Activated CD4-positive, alpha-beta T cell treated with anti-CD3 and anti-CD28 coated beads, Interleukin-2, Interleukin-6, amounts not matched to agents 100 ng/mL and 50 ng/mL, durations not matched to agents 16 hours and 8 hours (primary cell): ENCODE data around the gene ADGRG4.
A peak's percentile ranks its signal among the peaks of the same experiment; 100 is the strongest.
"Not testable (repeated sequence)": the region's sequence is repeated elsewhere in the genome, so short reads cannot be mapped to it uniquely, and the experiment has no call there.

Experiments used
- DNase-seq: peaks from one replicate; pipeline ENCODE4 v3.0.0-alpha.2; 2020

Gene ADGRG4, protein sequence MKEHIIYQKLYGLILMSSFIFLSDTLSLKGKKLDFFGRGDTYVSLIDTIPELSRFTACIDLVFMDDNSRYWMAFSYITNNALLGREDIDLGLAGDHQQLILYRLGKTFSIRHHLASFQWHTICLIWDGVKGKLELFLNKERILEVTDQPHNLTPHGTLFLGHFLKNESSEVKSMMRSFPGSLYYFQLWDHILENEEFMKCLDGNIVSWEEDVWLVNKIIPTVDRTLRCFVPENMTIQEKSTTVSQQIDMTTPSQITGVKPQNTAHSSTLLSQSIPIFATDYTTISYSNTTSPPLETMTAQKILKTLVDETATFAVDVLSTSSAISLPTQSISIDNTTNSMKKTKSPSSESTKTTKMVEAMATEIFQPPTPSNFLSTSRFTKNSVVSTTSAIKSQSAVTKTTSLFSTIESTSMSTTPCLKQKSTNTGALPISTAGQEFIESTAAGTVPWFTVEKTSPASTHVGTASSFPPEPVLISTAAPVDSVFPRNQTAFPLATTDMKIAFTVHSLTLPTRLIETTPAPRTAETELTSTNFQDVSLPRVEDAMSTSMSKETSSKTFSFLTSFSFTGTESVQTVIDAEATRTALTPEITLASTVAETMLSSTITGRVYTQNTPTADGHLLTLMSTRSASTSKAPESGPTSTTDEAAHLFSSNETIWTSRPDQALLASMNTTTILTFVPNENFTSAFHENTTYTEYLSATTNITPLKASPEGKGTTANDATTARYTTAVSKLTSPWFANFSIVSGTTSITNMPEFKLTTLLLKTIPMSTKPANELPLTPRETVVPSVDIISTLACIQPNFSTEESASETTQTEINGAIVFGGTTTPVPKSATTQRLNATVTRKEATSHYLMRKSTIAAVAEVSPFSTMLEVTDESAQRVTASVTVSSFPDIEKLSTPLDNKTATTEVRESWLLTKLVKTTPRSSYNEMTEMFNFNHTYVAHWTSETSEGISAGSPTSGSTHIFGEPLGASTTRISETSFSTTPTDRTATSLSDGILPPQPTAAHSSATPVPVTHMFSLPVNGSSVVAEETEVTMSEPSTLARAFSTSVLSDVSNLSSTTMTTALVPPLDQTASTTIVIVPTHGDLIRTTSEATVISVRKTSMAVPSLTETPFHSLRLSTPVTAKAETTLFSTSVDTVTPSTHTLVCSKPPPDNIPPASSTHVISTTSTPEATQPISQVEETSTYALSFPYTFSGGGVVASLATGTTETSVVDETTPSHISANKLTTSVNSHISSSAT (N-terminal part only)

DNA sequence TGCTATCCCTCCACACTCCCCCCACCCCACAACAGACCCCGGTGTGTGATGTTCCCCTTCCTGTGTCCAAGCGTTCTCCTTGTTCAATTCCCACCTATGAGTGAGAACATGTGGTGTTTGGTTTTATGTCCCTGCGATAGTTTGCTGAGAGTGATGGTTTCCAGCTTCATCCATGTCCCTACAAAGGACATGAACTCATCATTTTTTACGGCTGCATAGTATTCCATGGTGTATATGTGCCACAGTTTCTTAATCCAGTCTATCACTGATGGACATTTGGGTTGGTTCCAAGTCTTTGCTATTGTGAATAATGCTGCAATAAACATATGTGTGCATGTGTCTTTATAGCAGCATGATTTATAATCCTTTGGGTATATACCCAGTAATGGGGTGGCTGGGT is at the start of gene ADGRG4:
TSS of gene ADGRG4 (plus strand) at position 243 of the 400 bp plus-strand sequence. CDS start 7,815 bp downstream, outside the sequence.
- DNase-seq: not testable (repeated sequence)

GRCh38 chrX:136251041-136251991 is 49.4 kb upstream of the ADGRG4 start, which contains the start of gene MAP7D3:
MAP7D3 (minus strand) TSS chrX:136251400; CDS start chrX:136251358, 42 bp downstream.
- peak; percentile 71 for DNase-seq

- DNase-seq: no peak
Measured at GRCh38 chrX:136255541-136255940, 45.2 kb upstream of the ADGRG4 start.

DNA sequence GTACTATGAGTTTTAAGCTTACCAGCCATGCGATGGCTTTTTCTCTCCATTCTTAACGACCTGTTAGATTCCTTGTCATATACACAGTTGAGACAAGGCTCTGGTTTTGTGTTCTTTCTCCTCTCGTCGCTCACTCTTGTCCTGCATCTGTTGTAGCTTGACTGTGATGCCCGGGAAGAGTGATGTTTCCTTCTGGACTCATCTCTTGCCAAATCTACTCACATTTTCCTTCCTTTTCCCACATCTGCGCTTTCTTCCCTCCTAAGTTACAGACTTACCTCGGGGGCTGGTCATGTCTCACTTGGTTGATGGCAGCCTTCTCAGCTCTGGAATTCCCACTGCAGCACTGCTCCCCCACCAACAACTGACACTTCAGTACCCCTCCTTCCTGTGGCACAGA is 44.7 kb upstream of the ADGRG4 start:
- no peak for DNase-seq

- no peak for DNase-seq
Measured at GRCh38 chrX:136258951-136259350, 41.8 kb upstream of the ADGRG4 start.

DNA sequence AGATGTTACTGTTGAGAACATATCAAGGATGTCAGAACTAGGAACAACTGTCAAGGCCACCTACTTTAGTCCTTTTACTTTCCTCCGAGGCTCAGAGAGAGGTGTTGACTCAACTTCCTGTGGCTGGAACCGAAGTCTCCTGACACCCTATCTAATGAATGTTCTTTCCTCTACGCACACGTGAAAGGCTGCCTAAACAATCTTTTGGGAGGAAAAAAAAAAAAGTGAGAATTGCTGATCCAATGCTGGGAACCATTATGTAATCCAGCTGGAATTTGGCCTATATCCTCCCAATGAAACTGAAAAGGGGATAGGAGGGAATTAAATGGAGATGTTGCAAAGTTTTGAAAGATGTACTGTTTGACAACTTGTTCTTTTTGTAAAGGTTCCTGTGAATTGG is 41.2 kb upstream of the ADGRG4 start:
- DNase-seq: peak; percentile 51

GRCh38 chrX:136260776-136261175 is 40.0 kb upstream of the ADGRG4 start:
- DNase-seq: no peak

DNA sequence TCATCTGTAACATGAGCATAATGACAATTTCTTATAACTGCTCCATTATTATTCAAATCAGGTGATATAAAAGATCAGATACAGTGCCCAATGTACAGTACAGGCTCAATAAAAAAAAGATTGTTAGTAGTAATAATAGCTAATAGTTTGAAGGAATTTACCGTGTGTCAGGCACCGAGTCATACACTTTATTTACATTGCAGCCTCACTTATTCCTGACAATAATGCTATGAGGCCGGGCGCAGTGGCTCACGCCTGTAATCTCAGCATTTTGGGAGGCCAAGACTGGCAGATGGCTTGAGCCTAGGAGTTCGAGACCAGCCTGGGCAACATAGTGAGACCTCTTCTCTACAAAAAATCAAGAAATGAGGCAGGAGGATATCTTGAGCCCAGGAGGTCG is 39.4 kb upstream of the ADGRG4 start:
- no peak for DNase-seq

DNA sequence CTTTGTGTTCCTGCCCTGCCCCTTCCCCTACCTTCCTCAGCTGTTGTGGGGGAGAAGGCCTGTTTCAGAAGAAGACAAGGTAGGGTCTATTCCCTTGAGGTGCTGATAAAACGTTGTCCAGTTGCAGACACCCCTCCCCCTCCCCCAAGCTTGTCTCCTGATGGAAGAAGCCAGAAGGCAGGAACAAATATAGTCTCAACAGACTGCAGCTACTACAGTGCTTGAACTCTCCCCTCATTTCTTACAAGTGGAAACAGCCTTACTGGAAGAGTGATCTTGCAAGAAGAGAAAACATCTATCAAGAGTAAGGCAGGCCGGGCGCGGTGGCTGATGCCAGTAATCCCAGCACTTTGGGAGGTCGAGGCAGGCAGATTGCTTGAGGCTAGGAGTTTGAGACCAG is 38.5 kb upstream of the ADGRG4 start:
- no peak for DNase-seq

- no peak for DNase-seq
Measured at GRCh38 chrX:136262812-136263315, 37.9 kb upstream of the ADGRG4 start.

DNA sequence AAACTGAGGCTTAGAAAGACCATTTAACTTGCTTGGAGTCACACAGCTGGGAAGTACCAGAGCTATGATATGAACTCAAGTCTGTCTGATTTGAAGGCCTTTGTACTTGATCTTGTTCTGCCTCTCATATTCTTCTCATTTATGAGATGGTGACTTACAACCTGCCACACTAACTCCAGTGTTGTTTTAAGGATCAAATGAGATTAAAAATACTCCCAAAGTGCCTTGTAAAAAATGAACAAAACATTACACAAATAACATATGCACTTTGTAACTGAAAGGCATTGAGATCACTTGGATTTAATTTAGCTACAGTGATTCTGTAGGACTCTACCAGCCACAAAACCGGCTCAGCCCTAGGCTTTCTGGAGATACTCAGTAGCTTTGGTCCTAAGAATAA is 33.9 kb upstream of the ADGRG4 start:
- no peak for DNase-seq

- peak; percentile 72 for DNase-seq
Measured at GRCh38 chrX:136268051-136269048, 32.4 kb upstream of the ADGRG4 start.

DNA sequence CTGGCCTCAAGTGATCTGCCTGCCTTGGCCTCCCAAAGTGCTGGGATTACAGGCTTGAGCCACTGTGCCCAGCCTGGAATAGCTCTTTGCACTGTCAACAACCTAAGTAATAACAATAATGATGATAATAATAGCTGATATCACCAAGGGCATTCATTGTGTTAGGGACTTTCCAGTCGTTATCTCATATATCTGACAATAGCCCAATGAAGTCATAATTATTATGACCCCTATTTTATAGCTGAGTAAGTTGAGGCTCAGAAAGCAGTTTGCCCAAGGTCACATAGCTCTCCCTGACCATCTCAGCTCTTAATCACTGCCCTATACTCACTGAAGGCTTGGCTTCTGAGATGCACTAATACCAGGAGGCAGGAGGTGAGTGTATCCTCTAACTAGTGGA is 30.8 kb upstream of the ADGRG4 start:
- DNase-seq: no peak

DNA sequence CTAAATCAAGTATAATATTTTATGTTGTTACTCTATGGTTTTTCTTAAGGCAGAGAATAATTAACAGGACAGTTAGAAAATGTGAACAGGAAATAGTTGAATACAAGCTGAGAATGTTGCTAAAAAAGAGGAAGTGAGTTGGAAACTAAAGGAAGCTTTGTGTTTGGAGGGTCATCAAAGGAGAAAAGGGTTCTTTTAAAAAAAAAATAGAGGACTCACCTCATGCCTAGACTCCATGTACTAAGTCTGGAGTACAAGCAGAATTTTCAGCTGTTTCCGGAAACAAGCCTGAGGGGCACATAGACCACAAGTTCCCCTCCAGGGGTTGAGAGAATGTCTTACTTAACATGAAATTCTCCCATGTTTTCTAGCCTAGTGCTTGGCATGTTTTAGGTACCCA is 29.5 kb upstream of the ADGRG4 start:
- DNase-seq: no peak

DNA sequence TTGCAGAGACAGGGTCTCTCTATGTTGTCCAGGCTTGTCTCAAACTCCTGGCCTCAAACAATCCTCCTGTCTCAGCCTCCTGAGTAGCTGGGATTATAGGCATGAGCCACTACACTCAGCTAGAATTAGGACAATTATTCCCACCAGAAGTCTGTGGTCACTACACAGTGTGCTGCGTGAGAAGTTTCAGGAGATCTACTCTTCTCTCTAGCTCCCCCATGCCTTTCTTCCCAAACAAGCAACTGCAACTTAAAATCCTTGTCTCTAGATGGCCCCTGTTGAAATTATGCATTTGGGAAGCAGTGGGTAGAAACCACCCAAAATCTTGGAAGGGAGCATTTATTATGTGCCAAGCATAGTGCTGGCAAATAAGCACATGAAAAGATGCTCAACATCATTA is 28.4 kb upstream of the ADGRG4 start:
- no peak for DNase-seq

DNA sequence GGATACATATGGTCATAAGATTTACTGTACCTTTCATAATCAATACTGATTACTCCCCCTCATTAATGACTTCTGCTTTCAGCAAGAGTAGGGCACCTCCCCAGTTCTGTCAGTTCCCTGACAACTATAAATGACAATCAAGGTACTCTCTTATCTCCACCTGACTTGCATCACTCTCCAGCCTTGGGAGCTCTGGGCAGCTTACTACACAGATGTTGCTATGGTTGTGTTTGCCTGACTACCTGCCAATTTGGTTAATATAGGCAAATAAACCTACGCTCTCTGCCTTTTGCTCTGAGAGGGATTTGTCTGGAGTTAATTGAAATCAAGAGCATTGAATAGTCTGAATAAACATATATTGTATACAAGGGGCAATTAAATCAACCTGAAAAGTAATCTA is 26.8 kb upstream of the ADGRG4 start:
- no peak for DNase-seq

GRCh38 chrX:136275553-136275952 is 25.2 kb upstream of the ADGRG4 start:
- no peak for DNase-seq

- DNase-seq: not testable (repeated sequence)
Measured at GRCh38 chrX:136286375-136286774, 14.4 kb upstream of the ADGRG4 start.

GRCh38 chrX:136291824-136292223 is 8.9 kb upstream of the ADGRG4 start:
- no peak for DNase-seq

DNA sequence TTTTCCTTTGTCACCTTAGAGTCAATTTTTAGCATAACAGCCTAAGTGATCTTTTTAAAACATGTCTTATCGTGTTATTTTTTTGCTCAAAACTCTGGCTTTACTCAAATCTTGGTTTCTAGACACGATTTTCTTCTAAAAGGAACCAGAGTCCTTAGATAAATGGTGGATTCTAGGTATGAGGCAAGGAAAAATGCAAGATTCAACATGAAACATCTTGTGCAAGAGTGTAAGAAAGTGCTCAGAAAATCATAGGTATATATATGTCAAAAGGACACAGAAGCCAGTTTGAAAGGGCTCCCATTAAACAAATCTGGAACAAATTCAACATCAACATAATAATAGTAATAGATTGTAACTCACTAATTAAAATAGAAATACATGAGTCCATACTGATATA is 8.1 kb upstream of the ADGRG4 start:
- DNase-seq: no peak
